Measurements from ENCODE around the gene INTS7. TPM values are rescaled to one million over a fixed set of nuclear protein-coding genes. Genes with fewer than 3 reads are reported as not detected.

The INTS7 gene, protein sequence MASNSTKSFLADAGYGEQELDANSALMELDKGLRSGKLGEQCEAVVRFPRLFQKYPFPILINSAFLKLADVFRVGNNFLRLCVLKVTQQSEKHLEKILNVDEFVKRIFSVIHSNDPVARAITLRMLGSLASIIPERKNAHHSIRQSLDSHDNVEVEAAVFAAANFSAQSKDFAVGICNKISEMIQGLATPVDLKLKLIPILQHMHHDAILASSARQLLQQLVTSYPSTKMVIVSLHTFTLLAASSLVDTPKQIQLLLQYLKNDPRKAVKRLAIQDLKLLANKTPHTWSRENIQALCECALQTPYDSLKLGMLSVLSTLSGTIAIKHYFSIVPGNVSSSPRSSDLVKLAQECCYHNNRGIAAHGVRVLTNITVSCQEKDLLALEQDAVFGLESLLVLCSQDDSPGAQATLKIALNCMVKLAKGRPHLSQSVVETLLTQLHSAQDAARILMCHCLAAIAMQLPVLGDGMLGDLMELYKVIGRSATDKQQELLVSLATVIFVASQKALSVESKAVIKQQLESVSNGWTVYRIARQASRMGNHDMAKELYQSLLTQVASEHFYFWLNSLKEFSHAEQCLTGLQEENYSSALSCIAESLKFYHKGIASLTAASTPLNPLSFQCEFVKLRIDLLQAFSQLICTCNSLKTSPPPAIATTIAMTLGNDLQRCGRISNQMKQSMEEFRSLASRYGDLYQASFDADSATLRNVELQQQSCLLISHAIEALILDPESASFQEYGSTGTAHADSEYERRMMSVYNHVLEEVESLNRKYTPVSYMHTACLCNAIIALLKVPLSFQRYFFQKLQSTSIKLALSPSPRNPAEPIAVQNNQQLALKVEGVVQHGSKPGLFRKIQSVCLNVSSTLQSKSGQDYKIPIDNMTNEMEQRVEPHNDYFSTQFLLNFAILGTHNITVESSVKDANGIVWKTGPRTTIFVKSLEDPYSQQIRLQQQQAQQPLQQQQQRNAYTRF
- total RNA-seq (1 to 10 TPM; 2.9 to 3.2 TPM), total RNA-seq (9.8 to 72.8 (median 21.3) reads per million in 172 experiments)
- 8.2 TPM for polyA plus RNA-seq (2013, experiment 1 of 2)
- 10.2 TPM for polyA plus RNA-seq (2013, experiment 2 of 2)

DNA sequence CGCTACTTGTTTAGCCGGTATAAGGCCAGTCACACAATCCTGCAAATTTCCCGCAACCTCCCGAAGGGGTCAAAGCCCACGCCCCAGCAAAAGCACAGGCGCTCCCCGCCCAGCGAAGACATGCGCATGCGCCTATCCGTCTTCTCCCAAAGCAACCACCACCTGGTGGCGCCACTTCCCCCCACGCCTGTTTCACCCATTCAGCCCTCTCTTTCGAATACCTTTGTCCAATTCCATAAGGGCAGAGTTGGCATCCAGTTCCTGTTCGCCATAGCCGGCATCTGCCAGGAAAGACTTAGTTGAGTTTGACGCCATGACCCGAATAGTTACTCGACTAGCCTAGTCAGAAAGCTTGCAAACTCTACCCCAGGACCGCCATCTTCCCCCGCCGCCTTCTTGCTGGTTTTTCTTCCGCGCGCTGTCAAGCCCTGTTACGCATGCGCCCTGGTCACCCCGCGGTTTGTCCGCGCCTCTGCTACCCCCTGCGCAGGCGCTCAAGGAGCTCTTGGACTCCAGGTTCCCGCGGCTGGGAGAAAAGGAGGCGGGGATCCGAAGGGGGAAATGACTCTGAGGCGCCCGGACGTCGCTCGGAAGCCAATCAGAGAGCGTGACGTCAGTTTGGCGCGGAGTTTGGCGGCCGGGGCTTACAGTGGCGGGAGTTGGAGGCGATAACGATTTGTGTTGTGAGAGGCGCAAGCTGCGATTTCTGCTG is at the start of gene INTS7, which contains the start of gene DTL:
Gene INTS7 (minus strand): TSS at position 435 of the 712 bp plus-strand sequence. CDS start 120 bp downstream, at position 315.
Gene DTL (plus strand): TSS at position 626 of the 712 bp plus-strand sequence. CDS start 143 bp downstream, outside the sequence.
- Histone ChIP-seq H3K27ac (ENCODE audit: low read depth in 1 of 2, low read length in 2 of 2) (peak within 1 kb of the TSS; percentile 55 to 77), H3K27me3 (ENCODE audit: control insufficient read depth in 1 of 2, insufficient read depth in 2 of 2, low read length in 2 of 2) (no peaks in the 10 kb centered on the region), H3K4me1 (ENCODE audit: insufficient read depth, low read length) (peaks cover 16% of the 10 kb centered on the region), H3K4me3 (ENCODE audit: low read length) (peak within 1 kb of the TSS; percentile 83), H3K36me3 (ENCODE audit: insufficient read depth, low read length) (no peaks in the 10 kb centered on the region), H3K9me3 (ENCODE audit: control insufficient read depth in 1 of 2, insufficient read depth in 1 of 2, low read length in 2 of 2) (no peaks in the 10 kb centered on the region)
- peak; percentile 94 to 100 (median 98) for DNase-seq
- peaks cover 16% of the 10 kb centered on the region for H3K36me3 Mint-ChIP-seq (ENCODE audit: low read depth)
- peak within 1 kb of the TSS; percentile 95 for H3K4me3 Mint-ChIP-seq
- H3K27ac Mint-ChIP-seq = peak within 1 kb of the TSS; percentile 95
- peaks cover 66% of the 10 kb centered on the region for H3K4me1 Mint-ChIP-seq (ENCODE audit: low read depth)
- H3K27me3 Mint-ChIP-seq = no peaks in the 10 kb centered on the region
- POLR2A ChIA-PET = interaction anchor here (0.6 to 2.6 kb wide), 21 partner anchors 10 to 822 kb away, joined by 3 to 50 read pairs (median 5); partner anchors contain the start of genes FLVCR1, NEK2, NENF and PACC1
- intact Hi-C loops (cut with DNase I, micrococcal nuclease) = loop anchor here (1.0 to 5.0 kb wide), 7 partner anchors 250 to 982 kb away; partner anchors contain the start of genes PPP2R5A (in 2 of the 2), ANGEL2 (in 1 of the 2) and PACC1 (in 1 of the 2)
- TF ChIP-seq, protein P1, sequence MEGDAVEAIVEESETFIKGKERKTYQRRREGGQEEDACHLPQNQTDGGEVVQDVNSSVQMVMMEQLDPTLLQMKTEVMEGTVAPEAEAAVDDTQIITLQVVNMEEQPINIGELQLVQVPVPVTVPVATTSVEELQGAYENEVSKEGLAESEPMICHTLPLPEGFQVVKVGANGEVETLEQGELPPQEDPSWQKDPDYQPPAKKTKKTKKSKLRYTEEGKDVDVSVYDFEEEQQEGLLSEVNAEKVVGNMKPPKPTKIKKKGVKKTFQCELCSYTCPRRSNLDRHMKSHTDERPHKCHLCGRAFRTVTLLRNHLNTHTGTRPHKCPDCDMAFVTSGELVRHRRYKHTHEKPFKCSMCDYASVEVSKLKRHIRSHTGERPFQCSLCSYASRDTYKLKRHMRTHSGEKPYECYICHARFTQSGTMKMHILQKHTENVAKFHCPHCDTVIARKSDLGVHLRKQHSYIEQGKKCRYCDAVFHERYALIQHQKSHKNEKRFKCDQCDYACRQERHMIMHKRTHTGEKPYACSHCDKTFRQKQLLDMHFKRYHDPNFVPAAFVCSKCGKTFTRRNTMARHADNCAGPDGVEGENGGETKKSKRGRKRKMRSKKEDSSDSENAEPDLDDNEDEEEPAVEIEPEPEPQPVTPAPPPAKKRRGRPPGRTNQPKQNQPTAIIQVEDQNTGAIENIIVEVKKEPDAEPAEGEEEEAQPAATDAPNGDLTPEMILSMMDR (IDR thresholded peaks at IDR 0.05) = peak; percentile 99
- ATAC-seq (ENCODE audit: poor library complexity) = peak; percentile 88
- no peaks in the 10 kb centered on the region for H3K9me3 Mint-ChIP-seq
- CTCF ChIA-PET = interaction anchor here (0.8 to 3.8 kb wide), 25 partner anchors 8 to 421 kb away, joined by 3 to 21 read pairs (median 4); partner anchors contain the start of gene PPP2R5A

DNA sequence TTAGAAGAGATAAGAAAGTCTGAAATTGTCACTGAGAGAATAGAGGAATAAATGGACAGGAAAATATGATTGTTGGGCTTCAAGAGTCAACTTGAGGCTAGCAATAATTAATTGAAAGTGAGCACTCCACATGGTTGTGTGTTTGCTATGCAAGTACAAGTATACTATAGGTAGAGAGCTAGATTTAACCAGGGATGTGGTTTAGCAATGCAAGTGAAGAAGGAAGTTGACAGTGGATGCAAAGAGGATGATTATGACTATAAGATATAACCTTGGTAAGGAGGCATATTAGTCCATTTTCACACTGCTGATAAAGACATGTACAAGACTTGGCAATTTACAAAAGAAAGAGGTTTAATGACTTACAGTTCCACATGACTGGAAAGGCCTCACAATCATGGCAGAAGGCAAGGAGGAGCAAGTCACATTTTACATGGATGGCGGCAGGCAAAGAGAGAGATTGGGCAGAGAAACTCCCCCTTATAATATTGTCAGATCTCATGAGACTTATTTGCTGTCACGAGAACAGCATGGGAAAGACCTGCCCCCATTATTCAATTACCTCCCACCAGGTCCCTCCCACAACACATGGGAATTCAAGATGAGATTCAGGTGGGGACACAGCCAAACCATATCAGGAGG is 47.5 kb upstream of the INTS7 start:
- CTCF ChIA-PET = interaction anchor here (1.7 kb wide), 1 partner anchor 11 kb away, joined by 4 read pairs; no protein-coding TSS in a partner anchor
- no peak for ATAC-seq (ENCODE audit: poor library complexity)

More for the DNA sequence above, 47.5 kb upstream of the INTS7 start:
- no peak for DNase-seq
- TF ChIP-seq, protein P1 (IDR thresholded peaks at IDR 0.05) = no peak
- H3K4me3 Mint-ChIP-seq = no peak overlapping the region
- intact Hi-C loops (cut with DNase I, micrococcal nuclease) = no loop called here
- H3K9me3 ChIP-seq (ENCODE audit: control insufficient read depth in 1 of 2, insufficient read depth in 1 of 2, low read length in 2 of 2) = no peaks in the 10 kb centered on the region
- H3K4me1 ChIP-seq (ENCODE audit: insufficient read depth, low read length) = no peaks in the 10 kb centered on the region
- H3K27ac Mint-ChIP-seq = no peak overlapping the region
- H3K36me3 ChIP-seq (ENCODE audit: insufficient read depth, low read length) = no peaks in the 10 kb centered on the region
- no peaks in the 10 kb centered on the region for H3K36me3 Mint-ChIP-seq (ENCODE audit: low read depth)
- H3K27me3 Mint-ChIP-seq = no peaks in the 10 kb centered on the region
- no peaks in the 10 kb centered on the region for H3K27me3 ChIP-seq (ENCODE audit: control insufficient read depth in 1 of 2, insufficient read depth in 2 of 2, low read length in 2 of 2)
- no peaks in the 10 kb centered on the region for H3K4me1 Mint-ChIP-seq (ENCODE audit: low read depth)
- H3K4me3 ChIP-seq (ENCODE audit: low read length) = no peak overlapping the region
- no peaks in the 10 kb centered on the region for H3K9me3 Mint-ChIP-seq
- no peak overlapping the region for H3K27ac ChIP-seq (ENCODE audit: low read depth in 1 of 2, low read length in 2 of 2)
- POLR2A ChIA-PET = no interaction called here

Measured in CD4-positive, alpha-beta T cell (primary cell).